CD4-positive, alpha-beta T cell treated with Interleukin-4 for 1 hour (primary cell): ENCODE data around the gene PAXX.
A peak's percentile ranks its signal among the peaks of the same experiment; 100 is the strongest.

ENCODE experiments used
- DNase-seq, 2 donors: peaks; one replicate each; pipeline ENCODE4 v3.0.0-alpha.2; 2020 to 2022

The PAXX gene

GRCh38 chr9:136991993-136992818 is at the start of gene PAXX:
Gene PAXX, plus strand, starts transcription at chr9:136992422. Its CDS starts 22 bp downstream, at chr9:136992444.
- DNase-seq = peak; percentile 93

- no peak for DNase-seq
Measured at GRCh38 chr9:136942881-136943230, 49.4 kb upstream of the PAXX start.

- peak in 1 of 2 donors; percentile 34 for DNase-seq
Measured at GRCh38 chr9:136943291-136944211, 48.7 kb upstream of the PAXX start.

GRCh38 chr9:136944212-136944518 is 48.1 kb upstream of the PAXX start:
- DNase-seq = no peak

GRCh38 chr9:136944519-136945332 is 47.5 kb upstream of the PAXX start, which contains the start of the genes C8G and FBXW5:
Gene C8G, plus strand, starts transcription at chr9:136945243. Its CDS starts 78 bp downstream, at chr9:136945321.
Gene FBXW5, minus strand, starts transcription at chr9:136944738. Its CDS starts 655 bp downstream, at chr9:136944083.
- DNase-seq = peak; percentile 94 to 95

GRCh38 chr9:136945333-136946227 is 46.6 kb upstream of the PAXX start:
- DNase-seq = no peak

GRCh38 chr9:136946228-136947027 is 45.8 kb upstream of the PAXX start:
- DNase-seq = no peak

GRCh38 chr9:136947028-136947891 is 45.0 kb upstream of the PAXX start:
- no peak for DNase-seq

GRCh38 chr9:136947955-136948510 is 44.2 kb upstream of the PAXX start:
- no peak for DNase-seq

GRCh38 chr9:136949239-136949816 is 42.9 kb upstream of the PAXX start:
- no peak for DNase-seq

- DNase-seq = peak; percentile 96 to 97
Measured at GRCh38 chr9:136949817-136950655, 42.2 kb upstream of the PAXX start.

GRCh38 chr9:136950656-136951276 is 41.5 kb upstream of the PAXX start:
- no peak for DNase-seq

GRCh38 chr9:136951541-136952320 is 40.5 kb upstream of the PAXX start, which contains the start of gene LCN12:
Gene LCN12, plus strand, starts transcription at chr9:136952273. Its CDS starts 55 bp downstream, at chr9:136952328.
- DNase-seq = no peak

- DNase-seq = no peak
Measured at GRCh38 chr9:136952321-136952850, 39.8 kb upstream of the PAXX start.

GRCh38 chr9:136952876-136953770 is 39.1 kb upstream of the PAXX start:
- no peak for DNase-seq
